KOPT-K1 (cell line): Measurements from ENCODE around the gene TMEM235.

ENCODE experiments used
- H3K27ac ChIP-seq: fragments of 200-600 bp; sonication (generic); 2 replicates; pipeline ENCODE4 v1.5.1; 2016; ENCODE audit warnings: antibody characterized with exemption, mild to moderate bottlenecking, low read depth, low read length; ENCODE audit not compliant: poor library complexity, severe bottlenecking
- H3K36me3 ChIP-seq: fragments of 200-600 bp; sonication (generic); 2 replicates; pipeline ENCODE4 v1.5.1; 2017; ENCODE audit warnings: antibody characterized with exemption, mild to moderate bottlenecking, low read length, moderate library complexity; ENCODE audit not compliant: insufficient read depth
- H3K9me3 ChIP-seq: fragments of 200-600 bp; sonication (generic); 2 replicates; pipeline ENCODE4 v1.5.1; 2017; ENCODE audit warnings: antibody characterized with exemption, low read length, mild to moderate bottlenecking; ENCODE audit not compliant: insufficient read depth, poor library complexity, severe bottlenecking

TMEM235 gene

GRCh38 chr17:78267253-78268073, 36.0 kb downstream of the TMEM235 start:
- Histone ChIP-seq H3K9me3 (no peaks in the 10 kb centered on the region), H3K27ac (no peak overlapping the region), H3K36me3 (no peaks in the 10 kb centered on the region)

DNA sequence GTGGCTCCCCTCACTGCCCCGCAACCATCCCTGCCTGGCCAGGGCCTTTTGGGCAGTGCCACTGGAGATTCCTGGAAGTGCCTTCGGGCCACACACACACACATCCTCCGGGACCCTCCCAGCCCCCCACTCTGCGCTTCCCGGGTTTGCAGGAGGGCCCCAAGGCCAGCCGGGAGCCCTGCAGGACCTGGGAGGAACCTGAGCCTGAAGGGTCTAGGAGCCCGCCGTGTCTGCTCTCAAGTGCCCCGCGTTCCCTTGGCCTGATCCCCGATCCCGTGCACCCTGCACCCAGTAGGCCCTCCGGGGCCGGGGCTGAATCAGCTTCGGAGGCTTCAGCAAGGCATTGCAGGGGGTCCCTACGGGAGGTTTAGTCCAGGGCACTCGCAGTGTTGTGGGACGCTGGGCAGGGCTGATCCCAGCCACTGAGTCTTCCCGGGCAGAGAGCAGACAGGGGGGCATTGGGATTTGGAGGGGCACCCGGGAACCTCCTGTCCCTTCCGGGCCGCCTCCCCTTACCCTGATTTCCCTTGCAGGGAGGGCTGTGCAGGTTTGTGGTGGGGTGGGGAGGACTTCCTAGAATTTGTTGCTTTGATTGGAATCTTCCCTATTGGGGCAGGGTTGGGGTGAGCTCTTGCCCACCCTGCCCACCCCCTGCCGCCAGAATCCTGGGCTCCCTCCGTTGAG, 36.9 kb downstream of the TMEM235 start:
- Histone ChIP-seq H3K9me3 (no peaks in the 10 kb centered on the region), H3K36me3 (no peaks in the 10 kb centered on the region), H3K27ac (no peak overlapping the region)

- no peaks in the 10 kb centered on the region for H3K36me3 ChIP-seq
- no peak overlapping the region for H3K27ac ChIP-seq
- H3K9me3 ChIP-seq: no peaks in the 10 kb centered on the region
Measured at GRCh38 chr17:78268951-78269905, 37.8 kb downstream of the TMEM235 start.

- Histone ChIP-seq H3K9me3 (no peaks in the 10 kb centered on the region), H3K27ac (no peak overlapping the region), H3K36me3 (no peaks in the 10 kb centered on the region)
Measured at GRCh38 chr17:78269955-78270381, 38.5 kb downstream of the TMEM235 start.

DNA sequence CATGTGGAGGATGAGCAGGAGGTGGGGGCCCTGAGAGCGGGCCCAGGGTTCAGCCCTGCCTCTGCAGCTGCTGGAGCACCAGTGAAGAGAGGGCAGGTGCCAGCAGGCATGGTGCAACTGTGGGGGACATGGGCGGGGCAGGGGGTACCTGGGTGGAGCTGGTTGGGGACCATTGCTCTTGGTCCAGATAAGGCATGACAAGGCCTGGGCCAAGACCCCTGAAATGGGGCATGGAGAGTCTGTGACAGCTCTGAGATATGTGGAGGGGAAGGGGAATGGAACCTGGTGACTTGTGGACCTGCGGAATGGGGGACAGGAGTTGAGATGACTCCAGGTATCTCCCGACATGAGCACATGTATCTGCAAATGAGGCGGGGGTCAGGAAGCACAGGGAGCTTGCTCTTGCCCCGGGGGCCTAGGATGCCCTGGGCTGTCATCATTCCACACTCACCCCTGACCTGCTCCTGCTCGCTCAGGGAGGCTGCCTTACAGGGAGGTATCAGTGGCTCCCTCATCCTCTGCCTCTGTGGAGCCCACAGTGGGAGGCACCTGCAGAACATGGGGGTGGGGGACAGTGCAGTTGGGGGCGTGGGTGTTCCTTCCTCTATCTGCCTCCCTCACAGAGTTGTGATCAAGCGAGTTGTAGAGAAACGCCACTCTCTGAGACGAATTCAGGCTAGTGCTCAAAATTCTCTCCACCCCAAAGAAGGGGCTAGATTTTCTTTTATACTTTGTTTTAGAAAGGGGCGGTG, 40.2 kb downstream of the TMEM235 start:
- no peaks in the 10 kb centered on the region for H3K9me3 ChIP-seq
- no peaks in the 10 kb centered on the region for H3K36me3 ChIP-seq
- peak overlapping the region; percentile 2 for H3K27ac ChIP-seq

DNA sequence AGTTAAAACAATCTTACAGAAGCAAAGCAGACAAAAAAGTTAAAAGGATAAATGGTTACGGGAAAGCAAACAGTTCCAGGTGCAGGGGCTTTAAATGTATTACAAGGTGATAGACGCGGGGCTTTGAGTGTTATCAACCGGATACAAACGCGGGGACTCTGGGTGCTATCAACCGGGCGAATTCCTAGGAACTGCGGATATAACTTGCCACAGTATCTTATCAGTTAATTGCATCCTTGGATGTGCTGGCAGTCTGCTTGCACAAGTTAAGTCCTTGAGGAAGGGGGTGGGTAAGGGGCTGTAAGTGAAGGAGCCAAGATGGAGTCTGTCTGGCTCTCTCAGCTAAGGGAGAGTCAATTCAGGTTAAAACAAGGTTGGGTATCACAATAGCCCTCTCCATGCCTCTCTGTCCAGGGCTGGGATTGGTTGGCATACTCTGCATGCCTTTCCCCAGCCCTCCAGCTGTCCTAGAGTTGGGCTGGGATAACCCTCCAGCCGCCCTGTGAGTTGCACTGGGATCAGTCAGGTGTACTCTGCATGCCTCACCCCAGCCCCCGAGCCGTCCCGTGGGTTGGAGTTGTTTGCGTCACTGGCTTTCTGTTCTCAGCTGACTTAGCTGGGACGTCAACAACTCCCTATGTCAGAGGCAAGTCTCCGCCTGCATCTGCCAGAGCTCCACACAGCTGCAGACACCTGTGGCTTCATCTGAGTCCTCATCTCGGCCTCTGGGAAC, 40.9 kb downstream of the TMEM235 start:
- H3K36me3 ChIP-seq: no peaks in the 10 kb centered on the region
- H3K27ac ChIP-seq: no peak overlapping the region
- H3K9me3 ChIP-seq: no peaks in the 10 kb centered on the region

GRCh38 chr17:78272914-78273258, 41.5 kb downstream of the TMEM235 start:
- no peaks in the 10 kb centered on the region for H3K9me3 ChIP-seq
- H3K36me3 ChIP-seq: no peaks in the 10 kb centered on the region
- no peak overlapping the region for H3K27ac ChIP-seq

GRCh38 chr17:78273813-78274212, 42.4 kb downstream of the TMEM235 start:
- no peak overlapping the region for H3K27ac ChIP-seq
- no peaks in the 10 kb centered on the region for H3K36me3 ChIP-seq
- H3K9me3 ChIP-seq: no peaks in the 10 kb centered on the region

DNA sequence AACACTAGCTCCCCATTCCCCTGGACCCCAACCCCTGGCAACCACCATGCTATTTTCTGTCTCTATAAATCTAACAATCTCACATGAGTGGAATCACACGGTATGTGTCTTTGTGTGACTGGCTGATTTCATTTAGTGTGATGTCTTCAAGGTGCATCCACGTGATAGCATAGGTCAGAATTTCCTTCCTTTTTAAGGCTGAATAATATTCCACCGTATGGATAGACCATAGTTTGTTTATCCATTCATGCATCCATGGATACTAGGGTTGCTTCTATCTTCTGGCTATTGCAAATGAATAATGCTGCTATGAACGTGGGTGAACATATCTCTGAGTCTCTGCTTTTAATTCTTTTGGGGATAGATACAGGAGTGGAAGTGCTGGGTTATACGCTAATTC, 43.9 kb downstream of the TMEM235 start:
- Histone ChIP-seq H3K9me3 (no peaks in the 10 kb centered on the region), H3K27ac (no peak overlapping the region), H3K36me3 (no peaks in the 10 kb centered on the region)

DNA sequence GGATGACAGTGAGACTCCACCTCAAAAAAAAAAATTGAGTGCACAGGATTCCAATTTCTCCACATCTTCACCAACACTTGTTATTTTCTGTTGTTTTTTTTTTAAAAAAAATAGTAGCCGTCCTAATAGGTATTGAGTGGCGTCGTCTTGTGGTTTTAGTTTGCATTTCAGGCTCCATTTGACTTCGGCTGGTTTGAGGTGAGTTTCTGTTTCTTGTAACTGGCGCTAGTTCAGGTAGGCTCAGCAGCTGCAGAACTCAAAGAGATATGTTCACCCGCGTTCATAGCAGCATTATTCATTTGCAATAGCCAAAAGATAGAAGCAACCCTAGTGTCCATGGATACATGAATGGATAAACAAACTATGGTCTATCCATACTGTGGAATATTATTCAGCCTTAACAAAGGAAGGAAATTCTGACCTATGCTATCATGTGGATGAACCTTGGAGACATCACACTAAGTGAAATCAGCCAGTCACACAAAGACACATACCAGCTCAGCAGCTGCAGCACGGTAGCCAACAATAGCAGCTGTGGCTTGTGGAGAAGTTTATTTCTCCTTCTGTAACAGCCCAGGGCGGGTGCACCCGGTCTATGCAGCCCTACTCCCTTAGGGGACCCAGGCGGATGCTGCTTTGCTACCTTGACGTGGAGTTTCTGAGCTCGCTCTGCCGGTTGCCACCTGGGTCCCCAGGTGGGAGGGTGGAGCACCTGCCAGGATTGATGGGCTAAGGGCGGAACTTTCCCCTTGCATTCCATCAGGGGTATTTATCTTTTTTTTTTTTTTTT, 44.9 kb downstream of the TMEM235 start:
- H3K9me3 ChIP-seq: no peaks in the 10 kb centered on the region
- no peak overlapping the region for H3K27ac ChIP-seq
- no peaks in the 10 kb centered on the region for H3K36me3 ChIP-seq

GRCh38 chr17:78278139-78278741, 46.8 kb downstream of the TMEM235 start:
- Histone ChIP-seq H3K36me3 (no peaks in the 10 kb centered on the region), H3K27ac (no peak overlapping the region), H3K9me3 (no peaks in the 10 kb centered on the region)

- Histone ChIP-seq H3K9me3 (no peaks in the 10 kb centered on the region), H3K27ac (no peak overlapping the region), H3K36me3 (no peaks in the 10 kb centered on the region)
Measured at GRCh38 chr17:78279360-78279990, 48.0 kb downstream of the TMEM235 start.
